ENCODE results near the gene VSX1. TPM values are rescaled to one million over a fixed set of nuclear protein-coding genes. Genes with fewer than 3 reads are reported as not detected.

The VSX1 gene
- total RNA-seq, 1 donor from 2014 or later, result 0.54 TPM

DNA sequence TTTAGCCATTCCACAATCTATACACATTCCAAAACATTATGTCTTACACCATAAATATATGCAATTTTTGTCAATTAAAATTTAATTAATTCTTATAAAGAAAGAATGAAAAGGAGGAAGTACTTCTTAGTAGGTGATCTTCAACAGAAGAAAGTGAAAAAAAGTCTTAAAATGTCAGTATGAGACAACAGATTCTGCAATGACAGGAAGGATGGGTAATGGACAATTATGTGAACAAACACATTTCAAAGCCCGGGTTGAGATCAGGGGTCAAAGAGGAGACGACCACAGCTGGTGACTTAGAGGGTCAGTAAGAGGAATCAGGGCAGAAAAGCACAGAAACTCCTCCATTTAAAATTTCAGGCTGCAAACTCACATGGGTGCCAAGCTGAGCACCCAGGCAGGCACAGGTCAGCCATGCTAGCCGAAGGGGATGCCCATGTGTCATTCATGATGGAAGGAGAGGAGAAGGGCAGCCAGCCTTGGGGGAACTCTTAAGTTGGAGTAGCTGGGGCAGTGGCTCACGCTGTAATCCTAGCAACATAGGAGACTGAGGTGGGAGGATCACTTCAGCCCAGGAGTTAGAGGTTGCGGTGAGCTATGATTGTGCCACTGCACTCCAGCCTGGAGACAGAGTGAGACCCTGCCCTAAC is 11.0 kb downstream of the VSX1 start:
- intact Hi-C loops (cut with DNase I), result no loop called here
- peak; percentile 19 for DNase-seq (ENCODE audit: low spot score)

GRCh38 chr20:25067102-25067987 is 14.6 kb downstream of the VSX1 start:
- peak; percentile 5 for DNase-seq (ENCODE audit: low spot score)
- intact Hi-C loops (cut with DNase I), result loop anchor here (5.0 to 10.0 kb wide), 2 partner anchors 110 to 327 kb away; partner anchors contain the start of gene ABHD12

- DNase-seq (ENCODE audit: low spot score), result peak; percentile 47
- intact Hi-C loops (cut with DNase I), result loop anchor here (5.0 to 10.0 kb wide), 2 partner anchors 111 to 328 kb away; partner anchors contain the start of gene ABHD12
These were observed 15.6 kb downstream of the VSX1 start for GRCh38 chr20:25066386-25066785.

DNA sequence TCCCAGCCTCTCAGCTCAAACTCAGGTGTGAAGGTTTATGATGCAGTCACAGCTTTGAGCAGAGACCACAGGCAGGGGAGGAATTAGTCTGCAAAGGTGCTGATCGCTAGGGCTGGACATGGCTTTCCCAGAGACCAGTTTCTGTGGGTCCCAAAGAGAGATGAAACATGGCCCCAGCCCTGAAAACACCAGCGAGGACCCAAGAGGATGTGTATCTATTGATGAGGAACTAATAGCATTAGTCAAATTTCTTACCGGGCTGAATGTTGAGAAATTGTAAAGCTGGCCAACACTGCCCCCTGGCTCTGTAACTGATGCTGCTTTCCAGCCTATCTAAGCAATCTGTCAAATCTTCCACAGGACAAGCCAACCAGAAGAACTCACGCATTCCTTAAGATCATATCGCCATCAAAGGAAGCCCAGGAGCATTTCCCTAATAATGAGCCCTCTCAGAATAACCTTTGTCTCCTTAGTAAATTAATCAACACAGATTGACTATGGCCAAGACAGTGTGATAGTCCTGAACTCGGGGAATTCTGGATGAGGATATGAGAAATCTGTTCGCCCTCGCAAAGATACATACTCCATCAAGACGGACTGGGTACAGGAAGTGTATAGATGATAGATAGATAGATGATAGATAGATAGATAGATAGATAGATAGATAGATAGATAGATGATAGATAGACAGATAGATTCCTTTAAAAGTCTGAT is 16.2 kb downstream of the VSX1 start:
- intact Hi-C loops (cut with DNase I), result loop anchor here (1.0 to 10.0 kb wide), 3 partner anchors 71 to 329 kb away; partner anchors contain the start of gene ABHD12
- peak; percentile 77 for DNase-seq (ENCODE audit: low spot score)

DNA sequence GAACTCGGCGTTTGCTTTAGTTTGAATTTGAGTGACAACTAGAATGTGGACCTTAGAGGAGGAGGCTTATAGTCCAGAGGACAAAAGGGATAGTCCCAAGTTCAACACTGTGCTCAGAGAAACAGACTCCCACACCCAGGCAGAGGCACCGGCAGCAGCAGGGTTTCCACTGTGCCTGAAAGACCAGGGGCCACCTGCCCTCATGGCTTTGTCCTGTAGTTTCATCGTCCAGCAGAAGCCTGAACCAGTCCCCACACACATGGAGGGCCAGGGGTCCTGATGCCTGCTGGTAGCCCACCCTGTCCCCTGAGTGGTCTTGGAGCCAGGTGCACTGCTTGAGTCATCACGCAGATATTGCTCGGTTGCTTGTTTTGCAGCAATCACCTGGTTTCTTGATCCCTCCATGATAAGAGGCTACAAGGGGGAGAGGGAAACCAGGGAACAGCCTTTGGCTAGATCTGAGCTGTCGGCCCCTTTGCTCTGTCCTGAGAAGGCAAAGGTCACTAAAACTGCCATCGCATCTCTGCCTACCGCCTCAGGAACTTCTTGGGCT is 16.8 kb downstream of the VSX1 start:
- peak; percentile 49 for DNase-seq (ENCODE audit: low spot score)
- intact Hi-C loops (cut with DNase I), result loop anchor here (1.0 to 10.0 kb wide), 3 partner anchors 71 to 330 kb away; partner anchors contain the start of gene ABHD12

- peak; percentile 63 for DNase-seq (ENCODE audit: low spot score)
- intact Hi-C loops (cut with DNase I), result loop anchor here (1.0 to 10.0 kb wide), 3 partner anchors 70 to 330 kb away; partner anchors contain the start of gene ABHD12
These were observed 17.3 kb downstream of the VSX1 start for GRCh38 chr20:25064561-25065071.

- intact Hi-C loops (cut with DNase I), result loop anchor here (10.0 kb wide), 1 partner anchor 331 kb away; the partner anchor contains the start of gene ABHD12
- DNase-seq (ENCODE audit: low spot score), result peak; percentile 22
These were observed 18.0 kb downstream of the VSX1 start for GRCh38 chr20:25063981-25064380.

- DNase-seq (ENCODE audit: low spot score), result peak; percentile 53
- intact Hi-C loops (cut with DNase I), result loop anchor here (10.0 kb wide), 1 partner anchor 331 kb away; the partner anchor contains the start of gene ABHD12
These were observed 18.4 kb downstream of the VSX1 start for GRCh38 chr20:25063546-25063945.

DNA sequence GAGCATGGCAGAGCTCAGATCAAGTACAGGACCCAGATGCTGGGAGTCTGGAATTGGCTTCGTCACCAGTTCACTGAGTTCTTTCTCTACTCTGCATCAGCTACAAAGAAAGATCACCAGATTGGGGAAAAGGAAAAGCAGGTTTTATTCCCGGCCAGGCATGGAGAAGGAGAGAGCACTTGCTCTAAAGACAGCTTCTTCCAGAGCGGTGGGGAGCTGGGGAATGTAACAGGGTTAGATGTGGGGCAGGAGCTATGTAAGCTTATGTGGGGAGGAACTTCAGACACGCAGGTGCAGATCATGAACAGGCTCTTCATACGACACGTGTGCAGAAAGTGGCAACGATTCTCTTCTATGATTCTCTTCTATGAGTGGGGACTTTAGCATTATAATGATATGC is 19.1 kb downstream of the VSX1 start:
- peak; percentile 65 for DNase-seq (ENCODE audit: low spot score)
- intact Hi-C loops (cut with DNase I), result loop anchor here (10.0 kb wide), 1 partner anchor 332 kb away; the partner anchor contains the start of gene ABHD12

DNA sequence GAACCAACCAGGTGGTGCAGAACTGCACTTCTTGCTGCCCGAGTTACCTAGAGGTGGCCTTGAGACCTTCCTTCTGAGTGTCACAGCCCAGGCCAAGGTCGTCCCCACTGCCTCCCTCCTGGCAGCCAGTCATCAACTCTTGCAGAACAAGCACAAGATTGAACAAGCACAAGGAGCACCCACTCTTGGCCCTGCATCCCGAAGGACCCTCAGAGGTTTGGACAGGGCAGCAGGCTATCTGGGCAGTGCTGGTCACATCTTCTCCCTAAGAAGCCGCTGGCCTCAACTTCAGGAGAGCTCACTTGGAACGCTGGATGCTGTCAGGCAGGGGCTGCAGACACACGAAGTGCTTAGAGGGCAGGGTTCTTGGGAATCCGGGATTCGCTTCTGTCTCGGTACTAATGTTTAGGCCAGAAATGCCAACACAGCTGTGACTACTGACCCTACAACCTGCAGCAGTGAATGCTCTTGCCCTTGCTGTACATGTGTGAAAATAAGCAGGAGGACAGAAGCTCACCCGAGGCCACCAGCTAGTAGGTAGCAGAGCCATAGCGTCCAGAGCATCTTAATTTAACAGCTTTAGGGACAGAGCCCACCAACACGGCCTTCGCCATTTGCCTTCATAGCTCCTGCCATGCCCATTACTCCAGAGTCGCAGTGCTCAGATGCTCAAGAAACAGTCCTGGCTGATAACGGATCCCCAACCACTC is 20.0 kb downstream of the VSX1 start:
- peak; percentile 61 for DNase-seq (ENCODE audit: low spot score)
- intact Hi-C loops (cut with DNase I), result loop anchor here (10.0 kb wide), 1 partner anchor 333 kb away; the partner anchor contains the start of gene ABHD12

GRCh38 chr20:25061103-25061799 is 20.7 kb downstream of the VSX1 start:
- intact Hi-C loops (cut with DNase I), result loop anchor here (10.0 kb wide), 1 partner anchor 334 kb away; the partner anchor contains the start of gene ABHD12
- peak; percentile 53 for DNase-seq (ENCODE audit: low spot score)

DNA sequence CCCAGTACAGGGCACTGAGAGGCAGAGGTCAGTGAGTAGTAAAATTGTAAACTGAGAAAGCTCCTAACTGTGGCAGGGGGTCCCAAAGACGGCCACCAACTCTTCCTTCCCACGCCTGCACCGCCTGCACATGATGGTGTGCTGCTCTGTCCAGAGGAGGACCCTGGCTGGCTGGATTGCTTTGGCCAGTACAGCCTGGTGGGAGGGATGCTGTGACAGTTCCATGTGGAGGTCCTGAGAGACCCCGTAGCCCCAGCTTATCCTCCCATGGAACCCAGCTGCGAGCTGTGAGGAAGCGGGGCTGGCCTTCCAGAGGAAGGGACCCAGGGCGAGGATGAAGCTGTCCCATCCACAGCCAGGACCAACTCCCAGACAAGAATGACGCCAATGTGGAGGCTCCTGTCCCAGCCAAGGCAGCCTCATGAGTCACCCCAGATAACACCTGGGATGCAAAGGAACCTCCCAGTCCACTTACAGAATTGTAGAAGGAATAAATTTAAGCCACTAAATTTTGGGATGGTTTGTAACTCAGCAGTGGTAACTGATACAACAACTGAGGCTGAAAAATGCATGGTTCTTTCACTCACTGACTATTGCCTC is 22.0 kb downstream of the VSX1 start:
- peak; percentile 72 for DNase-seq (ENCODE audit: low spot score)
- intact Hi-C loops (cut with DNase I), result loop anchor here (2.0 to 10.0 kb wide), 5 partner anchors 67 to 1705 kb away; partner anchors contain the start of genes ABHD12, APMAP, ENTPD6 and NXT1

DNA sequence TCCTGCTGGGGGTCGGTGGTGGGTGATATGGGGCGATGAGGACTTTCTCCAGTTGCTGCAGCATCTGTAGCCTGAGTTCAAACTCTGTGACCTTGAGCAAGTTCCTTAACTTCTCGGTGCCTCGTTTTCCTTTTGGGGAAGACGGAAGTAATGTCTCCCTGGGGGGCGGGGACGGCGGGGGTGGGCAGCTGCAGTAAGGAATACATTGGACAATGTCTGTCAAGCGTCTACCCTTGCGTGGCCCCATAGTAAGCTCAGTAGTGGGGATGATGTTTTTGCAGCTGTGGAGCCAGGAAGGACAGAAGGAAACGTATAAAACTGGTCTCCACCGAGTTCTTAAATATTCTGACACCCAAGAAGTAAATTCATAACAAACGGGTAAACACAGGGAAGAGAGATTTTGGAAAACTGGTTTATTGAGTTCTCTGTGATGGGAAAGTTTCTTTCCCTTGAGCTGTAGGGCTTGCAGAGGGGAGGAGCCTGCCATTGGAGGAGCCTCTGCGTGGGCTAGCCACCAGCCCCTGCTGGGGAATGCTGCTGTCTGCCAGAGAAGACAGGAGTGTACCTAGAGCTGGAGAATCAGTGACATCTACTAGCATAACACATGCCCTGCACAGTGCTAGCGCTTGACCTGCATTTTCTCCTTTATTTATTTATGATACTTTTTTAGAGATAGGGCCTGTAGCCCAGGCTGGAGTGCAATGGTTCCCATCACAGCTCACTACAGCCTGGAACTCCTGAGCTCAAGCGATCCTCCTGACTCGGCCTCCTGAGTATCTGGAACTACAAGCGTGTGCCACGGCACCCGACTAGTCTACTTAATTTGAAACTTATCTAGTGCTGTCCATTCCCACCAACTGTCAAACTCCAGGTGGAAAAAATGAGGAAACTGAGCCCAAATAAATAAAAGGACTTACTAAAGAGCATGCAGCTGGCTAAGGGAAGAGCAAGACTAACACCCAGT is 22.8 kb downstream of the VSX1 start:
- intact Hi-C loops (cut with DNase I), result loop anchor here (2.0 to 10.0 kb wide), 4 partner anchors 66 to 1704 kb away; partner anchors contain the start of genes APMAP, ENTPD6, NXT1 and PYGB
- DNase-seq (ENCODE audit: low spot score), result peak; percentile 75

DNA sequence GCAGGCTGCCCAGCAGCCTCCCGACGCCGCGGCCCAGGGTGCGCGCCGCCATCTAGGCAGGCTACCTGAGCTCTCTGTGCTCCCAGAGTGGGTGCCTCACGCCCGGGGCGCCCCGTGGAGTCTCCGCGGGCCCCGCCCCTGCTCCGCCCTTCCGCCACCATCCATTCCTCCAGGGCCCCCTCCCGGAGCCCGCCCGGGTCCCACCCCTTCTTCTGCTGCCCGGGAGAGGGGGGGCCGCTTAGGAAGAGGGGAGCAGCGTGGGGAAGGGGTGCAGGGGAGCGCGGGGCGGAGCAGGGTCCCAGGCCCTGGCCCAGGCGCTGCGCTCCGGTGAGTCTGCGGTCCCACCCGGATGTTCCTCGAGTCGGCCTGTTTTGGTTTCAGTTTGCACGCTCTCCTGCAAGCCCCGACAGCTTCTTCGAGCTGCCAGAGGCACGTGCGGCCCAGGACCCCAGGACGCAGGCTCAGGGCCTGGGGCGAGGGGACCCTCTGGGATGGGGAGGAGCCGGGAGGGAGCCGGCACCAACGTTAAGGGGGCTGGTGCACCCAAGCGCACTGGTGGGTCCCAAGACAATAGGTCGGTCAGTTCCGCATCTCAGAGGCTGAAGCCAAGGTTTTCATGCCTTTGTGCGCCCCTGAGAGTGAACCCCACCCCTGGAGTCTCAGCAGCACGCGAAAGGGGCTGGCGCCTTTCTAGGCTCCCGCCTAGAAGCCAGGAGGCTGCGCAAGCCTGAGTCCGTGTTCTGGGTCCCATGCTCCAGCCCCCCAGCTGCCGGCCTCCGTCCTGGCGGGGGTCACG is 23.7 kb downstream of the VSX1 start, which contains the start of gene ACSS1:
Gene ACSS1 (minus strand): TSS at position 89 of the 796 bp plus-strand sequence. CDS start 37 bp downstream, at position 52.
- DNase-seq (ENCODE audit: low spot score), result peak; percentile 84
- intact Hi-C loops (cut with DNase I), result loop anchor here (2.0 to 10.0 kb wide), 4 partner anchors 65 to 1703 kb away; partner anchors contain the start of genes APMAP, ENTPD6, NXT1 and PYGB
